Measurements from ENCODE around the gene ZFAND5. TPM values are rescaled to one million over a fixed set of nuclear protein-coding genes. Genes with fewer than 3 reads are reported as not detected.

The ZFAND5 gene
- total and polyA plus RNA-seq, 4 experiments from 2014 or later, result 49.3 to 148 (median 112) TPM

DNA sequence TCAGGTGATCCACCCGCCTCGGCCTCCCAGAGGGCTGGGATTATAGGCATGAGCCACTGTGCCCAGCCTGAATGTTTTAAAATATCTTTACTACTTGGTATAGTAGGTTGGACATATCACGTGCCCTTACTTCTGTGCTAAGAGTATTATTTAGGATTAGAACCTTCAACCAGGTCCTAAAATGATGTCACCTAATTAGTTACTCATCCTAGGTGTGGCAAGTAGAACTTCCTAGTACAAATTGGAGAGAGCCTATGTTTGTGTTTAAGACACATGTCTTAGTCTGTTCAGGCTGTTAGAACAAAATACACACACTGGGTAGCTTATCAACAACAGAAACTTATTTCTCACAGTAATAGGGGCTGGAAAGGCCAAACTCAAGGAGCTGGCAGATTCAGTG lies 51.5 kb downstream of the ZFAND5 start:
- H3K27me3 Mint-ChIP-seq, result peaks cover 0 to under 1% of the 10 kb centered on the region in 2 donors
- Histone ChIP-seq H3K4me3 (ENCODE audit: low read length in 2 of 2) (no peak overlapping the region), H3K36me3 (ENCODE audit: insufficient read depth, low read length) (no peaks in the 10 kb centered on the region), H3K27me3 (ENCODE audit: insufficient read depth, low read length) (no peaks in the 10 kb centered on the region), H3K4me1 (ENCODE audit: insufficient read depth, low read length) (no peaks in the 10 kb centered on the region), H3K27ac (ENCODE audit: low read depth, low read length) (no peak overlapping the region), H3K9me3 (ENCODE audit: control insufficient read depth in 1 of 2, low read length in 2 of 2) (no peaks in the 10 kb centered on the region)
- ChIA-PET POLR2A (ENCODE audit: partially characterized antibody) (no interaction called here), CTCF (ENCODE audit: partially characterized antibody) (no interaction called here)
- no peak for DNase-seq
- no peaks in the 10 kb centered on the region for H3K9me3 Mint-ChIP-seq
- no peak overlapping the region for H3K4me3 Mint-ChIP-seq
- H3K27ac Mint-ChIP-seq, result peak overlapping the region in 1 of 7 donors; percentile 15
- intact Hi-C loops (cut with micrococcal nuclease), result no loop called here
- H3K36me3 Mint-ChIP-seq, result no peaks in the 10 kb centered on the region
- H3K4me1 Mint-ChIP-seq, result peaks cover 0 to 1% (median 0%) of the 10 kb centered on the region in 4 donors

GRCh38 chr9:72312386-72312987 lies 52.5 kb downstream of the ZFAND5 start:
- ChIA-PET CTCF (ENCODE audit: partially characterized antibody) (no interaction called here), POLR2A (ENCODE audit: partially characterized antibody) (no interaction called here)
- Mint-ChIP-seq H3K4me1 (peaks cover 0 to 2% (median under 1%) of the 10 kb centered on the region in 4 donors), H3K27ac (no peak overlapping the region), H3K27me3 (peaks cover 0 to 1% of the 10 kb centered on the region in 2 donors), H3K36me3 (no peaks in the 10 kb centered on the region), H3K9me3 (no peaks in the 10 kb centered on the region), H3K4me3 (no peak overlapping the region)
- no peak overlapping the region for H3K27ac ChIP-seq (ENCODE audit: low read depth, low read length)
- intact Hi-C loops (cut with micrococcal nuclease), result no loop called here
- no peaks in the 10 kb centered on the region for H3K36me3 ChIP-seq (ENCODE audit: insufficient read depth, low read length)
- H3K9me3 ChIP-seq (ENCODE audit: control insufficient read depth in 1 of 2, low read length in 2 of 2), result no peaks in the 10 kb centered on the region
- no peak for DNase-seq
- no peak overlapping the region for H3K4me3 ChIP-seq (ENCODE audit: low read length in 2 of 2)
- no peaks in the 10 kb centered on the region for H3K4me1 ChIP-seq (ENCODE audit: insufficient read depth, low read length)
- H3K27me3 ChIP-seq (ENCODE audit: insufficient read depth, low read length), result no peaks in the 10 kb centered on the region

GRCh38 chr9:72309364-72310133 lies 55.5 kb downstream of the ZFAND5 start:
- Mint-ChIP-seq H3K27me3 (peaks cover 0 to 1% of the 10 kb centered on the region in 2 donors), H3K36me3 (no peaks in the 10 kb centered on the region), H3K27ac (no peak overlapping the region), H3K4me3 (no peak overlapping the region), H3K4me1 (peaks cover 13 to 21% (median 14%) of the 10 kb centered on the region in 4 donors), H3K9me3 (no peaks in the 10 kb centered on the region)
- Histone ChIP-seq H3K4me3 (ENCODE audit: low read length in 2 of 2) (no peak overlapping the region), H3K27me3 (ENCODE audit: insufficient read depth, low read length) (no peaks in the 10 kb centered on the region), H3K9me3 (ENCODE audit: control insufficient read depth in 1 of 2, low read length in 2 of 2) (no peaks in the 10 kb centered on the region), H3K27ac (ENCODE audit: low read depth, low read length) (no peak overlapping the region), H3K36me3 (ENCODE audit: insufficient read depth, low read length) (no peaks in the 10 kb centered on the region), H3K4me1 (ENCODE audit: insufficient read depth, low read length) (peaks cover 13% of the 10 kb centered on the region)
- intact Hi-C loops (cut with micrococcal nuclease), result loop anchor here (5.0 kb wide), 1 partner anchor 53 kb away; no protein-coding TSS in a partner anchor
- CTCF ChIA-PET (ENCODE audit: partially characterized antibody), result interaction anchor here (1.0 to 1.3 kb wide), 3 partner anchors 11 to 282 kb away, joined by 3 to 4 read pairs (median 3); no protein-coding TSS in a partner anchor
- POLR2A ChIA-PET (ENCODE audit: partially characterized antibody), result no interaction called here
- no peak for DNase-seq

DNA sequence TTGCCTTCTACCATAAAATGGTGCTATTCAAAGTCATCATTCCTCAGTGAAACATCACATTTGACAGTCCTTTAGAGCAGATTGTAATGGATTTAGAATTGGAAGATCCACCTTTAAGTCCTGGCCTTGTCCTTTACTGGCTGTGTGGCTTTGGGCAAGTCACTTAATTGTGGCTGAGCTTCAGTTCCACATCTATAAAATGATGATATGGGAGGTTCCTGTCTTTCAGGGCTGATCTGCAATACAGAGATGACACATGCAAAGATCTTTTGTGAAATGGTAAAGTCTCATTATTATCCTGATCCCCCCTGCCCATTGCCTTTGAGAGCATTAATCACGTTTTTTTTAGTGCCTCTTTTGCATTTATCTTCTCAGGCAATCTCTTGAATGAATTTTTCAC lies 58.2 kb downstream of the ZFAND5 start:
- CTCF ChIA-PET (ENCODE audit: partially characterized antibody), result no interaction called here
- no peak for DNase-seq

GRCh38 chr9:72305707-72306106 lies 59.3 kb downstream of the ZFAND5 start:
- H3K4me3 Mint-ChIP-seq, result peak overlapping the region in 3 of 8 donors; percentile 45 to 62 (median 61)
- peaks cover 0 to 1% of the 10 kb centered on the region in 2 donors for H3K27me3 Mint-ChIP-seq
- Histone ChIP-seq H3K4me3 (ENCODE audit: low read length in 2 of 2) (no peak overlapping the region), H3K27me3 (ENCODE audit: insufficient read depth, low read length) (no peaks in the 10 kb centered on the region), H3K27ac (ENCODE audit: low read depth, low read length) (no peak overlapping the region), H3K9me3 (ENCODE audit: control insufficient read depth in 1 of 2, low read length in 2 of 2) (no peaks in the 10 kb centered on the region), H3K4me1 (ENCODE audit: insufficient read depth, low read length) (peaks cover 29% of the 10 kb centered on the region), H3K36me3 (ENCODE audit: insufficient read depth, low read length) (no peaks in the 10 kb centered on the region)
- peaks cover 22 to 40% (median 27%) of the 10 kb centered on the region in 4 donors for H3K4me1 Mint-ChIP-seq
- intact Hi-C loops (cut with micrococcal nuclease), result loop anchor here (5.0 kb wide), 1 partner anchor 57 kb away; no protein-coding TSS in a partner anchor
- no peaks in the 10 kb centered on the region for H3K9me3 Mint-ChIP-seq
- POLR2A ChIA-PET (ENCODE audit: partially characterized antibody), result interaction anchor here (1.0 kb wide), 1 partner anchor 59 kb away, joined by 6 read pairs; the partner anchor contains the start of gene ZFAND5
- H3K36me3 Mint-ChIP-seq, result no peaks in the 10 kb centered on the region
- DNase-seq, result no peak
- H3K27ac Mint-ChIP-seq, result peak overlapping the region in 5 of 7 donors; percentile 32 to 92 (median 69)
- CTCF ChIA-PET (ENCODE audit: partially characterized antibody), result interaction anchor here (0.8 to 1.8 kb wide), 5 partner anchors 10 to 287 kb away, joined by 3 to 6 read pairs (median 3); no protein-coding TSS in a partner anchor

More for the DNA sequence above, 58.2 kb downstream of the ZFAND5 start:
- no peak overlapping the region for H3K4me3 ChIP-seq (ENCODE audit: low read length in 2 of 2)
- no peak overlapping the region for H3K27ac ChIP-seq (ENCODE audit: low read depth, low read length)
- no peaks in the 10 kb centered on the region for H3K36me3 ChIP-seq (ENCODE audit: insufficient read depth, low read length)
- H3K9me3 Mint-ChIP-seq, result no peaks in the 10 kb centered on the region
- H3K4me1 Mint-ChIP-seq, result peaks cover 17 to 31% (median 20%) of the 10 kb centered on the region in 4 donors
- H3K27me3 Mint-ChIP-seq, result peaks cover 0 to 1% of the 10 kb centered on the region in 2 donors
- H3K27ac Mint-ChIP-seq, result peak overlapping the region in 1 of 7 donors; percentile 49
- H3K9me3 ChIP-seq (ENCODE audit: control insufficient read depth in 1 of 2, low read length in 2 of 2), result no peaks in the 10 kb centered on the region
- H3K4me3 Mint-ChIP-seq, result no peak overlapping the region
- no peaks in the 10 kb centered on the region for H3K36me3 Mint-ChIP-seq
- intact Hi-C loops (cut with micrococcal nuclease), result loop anchor here (5.0 kb wide), 1 partner anchor 56 kb away; no protein-coding TSS in a partner anchor
- POLR2A ChIA-PET (ENCODE audit: partially characterized antibody), result no interaction called here
- peaks cover 22% of the 10 kb centered on the region for H3K4me1 ChIP-seq (ENCODE audit: insufficient read depth, low read length)
- no peaks in the 10 kb centered on the region for H3K27me3 ChIP-seq (ENCODE audit: insufficient read depth, low read length)

DNA sequence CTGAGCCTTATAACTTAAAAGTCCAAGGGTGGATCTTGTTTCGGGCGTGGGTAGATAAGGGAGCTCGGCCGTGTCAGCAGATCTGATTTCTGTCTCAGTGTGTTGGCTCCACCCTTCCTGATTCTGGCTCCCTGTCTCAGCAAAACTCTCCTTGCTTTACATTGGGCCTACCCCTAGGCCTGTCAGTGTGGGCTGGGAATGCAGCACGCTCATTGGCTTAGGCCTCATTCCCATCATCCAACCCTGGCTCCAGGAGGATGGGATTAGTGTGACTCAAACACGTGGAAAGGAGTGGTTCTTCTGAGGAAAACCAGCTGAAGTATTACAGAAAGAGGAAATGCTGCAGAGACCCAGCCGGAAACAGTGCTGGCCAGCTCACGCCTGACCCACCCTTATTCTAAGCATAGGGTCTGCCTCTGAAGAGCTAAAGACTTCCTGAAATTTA lies 59.9 kb downstream of the ZFAND5 start:
- Mint-ChIP-seq H3K27ac (peak overlapping the region; percentile 57 to 92 (median 84)), H3K27me3 (peaks cover 0 to 1% of the 10 kb centered on the region in 2 donors), H3K9me3 (no peaks in the 10 kb centered on the region), H3K4me1 (peaks cover 26 to 46% (median 31%) of the 10 kb centered on the region in 4 donors), H3K4me3 (peak overlapping the region; percentile 18 to 78 (median 62)), H3K36me3 (no peaks in the 10 kb centered on the region)
- no peak overlapping the region for H3K4me3 ChIP-seq (ENCODE audit: low read length in 2 of 2)
- H3K36me3 ChIP-seq (ENCODE audit: insufficient read depth, low read length), result no peaks in the 10 kb centered on the region
- peak in 2 of 5 donors; percentile 8 to 15 for DNase-seq
- CTCF ChIA-PET (ENCODE audit: partially characterized antibody), result interaction anchor here (0.8 to 1.8 kb wide), 5 partner anchors 10 to 287 kb away, joined by 3 to 6 read pairs (median 3); no protein-coding TSS in a partner anchor
- no peaks in the 10 kb centered on the region for H3K9me3 ChIP-seq (ENCODE audit: control insufficient read depth in 1 of 2, low read length in 2 of 2)
- intact Hi-C loops (cut with micrococcal nuclease), result loop anchor here (5.0 kb wide), 1 partner anchor 57 kb away; no protein-coding TSS in a partner anchor
- peak overlapping the region; percentile 11 for H3K27ac ChIP-seq (ENCODE audit: low read depth, low read length)
- peaks cover 30% of the 10 kb centered on the region for H3K4me1 ChIP-seq (ENCODE audit: insufficient read depth, low read length)
- POLR2A ChIA-PET (ENCODE audit: partially characterized antibody), result interaction anchor here (0.6 to 1.0 kb wide), 2 partner anchors 60 to 789 kb away, joined by 4 to 6 read pairs; partner anchors contain the start of gene ZFAND5
- H3K27me3 ChIP-seq (ENCODE audit: insufficient read depth, low read length), result no peaks in the 10 kb centered on the region

- Histone ChIP-seq H3K36me3 (ENCODE audit: insufficient read depth, low read length) (no peaks in the 10 kb centered on the region), H3K4me3 (ENCODE audit: low read length in 2 of 2) (no peak overlapping the region), H3K27me3 (ENCODE audit: insufficient read depth, low read length) (no peaks in the 10 kb centered on the region), H3K9me3 (ENCODE audit: control insufficient read depth in 1 of 2, low read length in 2 of 2) (no peaks in the 10 kb centered on the region), H3K27ac (ENCODE audit: low read depth, low read length) (peak overlapping the region; percentile 11), H3K4me1 (ENCODE audit: insufficient read depth, low read length) (peaks cover 30% of the 10 kb centered on the region)
- DNase-seq, result no peak
- intact Hi-C loops (cut with micrococcal nuclease), result no loop called here
- Mint-ChIP-seq H3K4me1 (peaks cover 28 to 52% (median 31%) of the 10 kb centered on the region in 4 donors), H3K4me3 (peak overlapping the region; percentile 19 to 78 (median 64)), H3K27ac (peak overlapping the region; percentile 57 to 92 (median 84)), H3K9me3 (no peaks in the 10 kb centered on the region), H3K27me3 (peaks cover 0 to 1% of the 10 kb centered on the region in 2 donors), H3K36me3 (no peaks in the 10 kb centered on the region)
- ChIA-PET POLR2A (ENCODE audit: partially characterized antibody) (no interaction called here), CTCF (ENCODE audit: partially characterized antibody) (interaction anchor here (1.3 to 1.8 kb wide), 2 partner anchors 12 to 86 kb away, joined by 3 to 6 read pairs; no protein-coding TSS in a partner anchor)
Observed at GRCh38 chr9:72304538-72304937, 60.5 kb downstream of the ZFAND5 start.

Measured in CD4-positive, alpha-beta memory T cell (primary cell).